ENCODE results near the gene RSPH6A. TPM values are rescaled to one million over a fixed set of nuclear protein-coding genes. Genes with fewer than 3 reads are reported as not detected.

RSPH6A gene
- total and polyA plus RNA-seq, 2 of the 13 experiments (the other 11 are each of a cell fraction or from before 2014, with no cell fraction given), result 0.07 TPM; not detected in 1

- TF ChIP-seq, protein P1, sequence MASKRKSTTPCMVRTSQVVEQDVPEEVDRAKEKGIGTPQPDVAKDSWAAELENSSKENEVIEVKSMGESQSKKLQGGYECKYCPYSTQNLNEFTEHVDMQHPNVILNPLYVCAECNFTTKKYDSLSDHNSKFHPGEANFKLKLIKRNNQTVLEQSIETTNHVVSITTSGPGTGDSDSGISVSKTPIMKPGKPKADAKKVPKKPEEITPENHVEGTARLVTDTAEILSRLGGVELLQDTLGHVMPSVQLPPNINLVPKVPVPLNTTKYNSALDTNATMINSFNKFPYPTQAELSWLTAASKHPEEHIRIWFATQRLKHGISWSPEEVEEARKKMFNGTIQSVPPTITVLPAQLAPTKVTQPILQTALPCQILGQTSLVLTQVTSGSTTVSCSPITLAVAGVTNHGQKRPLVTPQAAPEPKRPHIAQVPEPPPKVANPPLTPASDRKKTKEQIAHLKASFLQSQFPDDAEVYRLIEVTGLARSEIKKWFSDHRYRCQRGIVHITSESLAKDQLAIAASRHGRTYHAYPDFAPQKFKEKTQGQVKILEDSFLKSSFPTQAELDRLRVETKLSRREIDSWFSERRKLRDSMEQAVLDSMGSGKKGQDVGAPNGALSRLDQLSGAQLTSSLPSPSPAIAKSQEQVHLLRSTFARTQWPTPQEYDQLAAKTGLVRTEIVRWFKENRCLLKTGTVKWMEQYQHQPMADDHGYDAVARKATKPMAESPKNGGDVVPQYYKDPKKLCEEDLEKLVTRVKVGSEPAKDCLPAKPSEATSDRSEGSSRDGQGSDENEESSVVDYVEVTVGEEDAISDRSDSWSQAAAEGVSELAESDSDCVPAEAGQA (IDR thresholded peaks at IDR 0.05; ENCODE audit: low read depth), result no peak
- TF ChIP-seq, protein P1 (CRISPR knock-in tag; IDR thresholded peaks at IDR 0.05; ENCODE audit: borderline replicate concordance), result no peak
- TF ChIP-seq PPARG (CRISPR knock-in tag; conservative IDR thresholded peaks at IDR 0.05), result no peak
- no peak for TF ChIP-seq ZNF839 (CRISPR knock-in tag; IDR thresholded peaks at IDR 0.05; ENCODE audit: borderline replicate concordance)
- TF ChIP-seq PRDM4 (CRISPR knock-in tag; IDR thresholded peaks at IDR 0.05; ENCODE audit: borderline replicate concordance), result no peak
These were observed 37.6 kb downstream of the RSPH6A start (continued) for GRCh38 chr19:45777395-45777961.

All from HepG2 (cell line).